ENCODE measurements around the gene RPTOR.
A peak's percentile ranks its signal among the peaks of the same experiment; 100 is the strongest.

RPTOR gene

DNA sequence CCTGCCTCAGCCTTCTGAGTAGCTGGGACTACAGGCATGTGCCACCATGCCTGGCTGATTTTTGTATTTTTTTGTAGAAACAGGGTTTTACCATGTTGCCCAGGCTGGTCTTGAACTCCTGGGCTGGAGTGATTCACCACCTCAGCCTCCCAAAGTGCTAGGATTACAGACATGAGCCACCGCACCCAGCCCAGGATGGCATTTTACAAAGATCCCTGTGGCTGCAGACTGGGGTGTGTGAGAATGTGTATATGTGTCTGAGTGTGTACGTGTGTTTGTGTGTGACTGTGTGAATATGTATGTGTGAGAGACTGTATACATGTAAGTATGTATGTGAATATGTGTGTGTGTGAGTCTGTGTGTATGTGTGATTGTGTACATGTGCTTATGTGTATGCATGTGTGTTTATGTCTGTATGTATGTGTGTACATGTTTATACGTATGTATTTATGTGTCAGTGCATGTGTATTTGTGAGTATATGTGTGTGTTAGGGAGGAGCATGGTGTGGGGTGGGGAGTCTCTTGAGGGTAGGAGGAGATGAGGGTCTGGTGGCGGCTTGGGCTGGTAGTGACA, 17.0 kb downstream of the RPTOR start:
- TF ChIP-seq SPI1 (IDR thresholded peaks at IDR 0.05; ENCODE audit: low read depth, low read length) (no peak), POU2F2 (IDR thresholded peaks at IDR 0.05; ENCODE audit: low read depth, low read length) (no peak), TAF1 (IDR thresholded peaks at IDR 0.05; ENCODE audit: low read depth, low read length) (no peak), POLR2AphosphoS5 (IDR thresholded peaks at IDR 0.05; ENCODE audit: low read depth, low read length) (no peak), PAX5 (IDR thresholded peaks at IDR 0.05; ENCODE audit: insufficient read depth, low read length, severe bottlenecking) (no peak), POLR2A (IDR thresholded peaks at IDR 0.05; ENCODE audit: low read depth, low read length) (no peak)
- no peak for DNase-seq (ENCODE audit: insufficient read length, low spot score)
- peak; percentile 35 for FAIRE-seq

DNA sequence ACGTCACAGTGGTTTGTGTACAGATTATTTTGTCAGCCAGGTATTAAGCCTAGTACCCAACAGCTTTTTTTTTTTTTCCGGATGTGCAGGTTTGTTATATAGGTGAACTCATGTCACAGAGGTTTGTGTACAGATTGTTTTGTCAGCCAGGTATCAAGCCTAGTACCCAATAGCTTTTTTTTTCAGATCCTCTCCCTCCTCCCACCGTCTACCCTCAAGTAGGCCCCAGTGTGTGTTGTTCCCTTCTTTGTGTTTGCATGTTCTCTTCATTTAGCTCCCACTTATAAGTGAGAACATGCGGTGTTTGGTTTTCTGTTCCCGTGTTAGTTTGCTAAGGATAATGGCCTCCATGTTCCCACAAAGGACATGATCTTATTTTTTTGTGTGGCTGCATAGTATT, 19.9 kb downstream of the RPTOR start:
- FAIRE-seq: no peak
- no peak for DNase-seq (ENCODE audit: insufficient read length, low spot score)
- TF ChIP-seq POLR2AphosphoS5 (IDR thresholded peaks at IDR 0.05; ENCODE audit: low read depth, low read length) (no peak), PAX5 (IDR thresholded peaks at IDR 0.05; ENCODE audit: insufficient read depth, low read length, severe bottlenecking) (no peak), POU2F2 (IDR thresholded peaks at IDR 0.05; ENCODE audit: low read depth, low read length) (no peak), TAF1 (IDR thresholded peaks at IDR 0.05; ENCODE audit: low read depth, low read length) (no peak), POLR2A (IDR thresholded peaks at IDR 0.05; ENCODE audit: low read depth, low read length) (no peak), SPI1 (IDR thresholded peaks at IDR 0.05; ENCODE audit: low read depth, low read length) (no peak)

DNA sequence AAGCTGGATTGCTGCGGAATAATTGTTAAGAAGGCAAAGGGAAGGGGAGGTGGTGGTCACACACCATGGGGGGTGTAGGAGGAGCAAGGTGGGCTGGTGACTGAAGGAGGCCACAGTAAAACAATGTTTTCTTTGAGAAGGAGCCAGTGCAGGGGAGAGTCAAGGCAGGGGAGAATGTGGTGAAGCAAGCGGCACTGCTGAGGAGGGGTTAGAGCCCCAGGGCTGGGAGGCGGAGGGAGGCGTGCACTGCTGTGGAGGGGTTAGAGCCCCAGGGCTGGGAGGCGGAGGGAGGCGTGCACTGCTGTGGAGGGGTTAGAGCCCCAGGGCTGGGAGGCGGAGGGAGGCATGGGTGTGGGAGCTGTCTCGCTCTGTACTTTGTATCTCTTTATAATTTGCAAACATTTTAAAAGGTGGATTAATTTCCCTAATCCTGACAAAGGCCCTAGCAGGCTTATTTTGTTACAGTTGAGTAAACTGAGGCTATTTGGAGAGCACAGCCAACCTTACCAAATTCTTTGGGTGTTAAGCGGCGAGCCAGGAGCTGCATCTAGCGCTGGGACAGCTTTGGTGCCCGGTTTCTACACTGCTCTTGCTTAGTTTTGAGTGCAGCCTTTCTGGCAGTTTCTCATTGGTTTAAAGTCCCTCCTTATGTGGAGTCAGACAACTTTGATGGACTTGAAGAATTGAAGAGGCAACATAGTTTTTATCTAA, 20.9 kb downstream of the RPTOR start:
- DNase-seq (ENCODE audit: insufficient read length, low spot score) (no peak), FAIRE-seq (no peak)
- TF ChIP-seq SPI1 (IDR thresholded peaks at IDR 0.05; ENCODE audit: low read depth, low read length): no peak
- TF ChIP-seq PAX5 (IDR thresholded peaks at IDR 0.05; ENCODE audit: insufficient read depth, low read length, severe bottlenecking): no peak
- no peak for TF ChIP-seq POU2F2 (IDR thresholded peaks at IDR 0.05; ENCODE audit: low read depth, low read length)
- TF ChIP-seq POLR2AphosphoS5 (IDR thresholded peaks at IDR 0.05; ENCODE audit: low read depth, low read length): no peak
- no peak for TF ChIP-seq TAF1 (IDR thresholded peaks at IDR 0.05; ENCODE audit: low read depth, low read length)
- no peak for TF ChIP-seq POLR2A (IDR thresholded peaks at IDR 0.05; ENCODE audit: low read depth, low read length)

DNA sequence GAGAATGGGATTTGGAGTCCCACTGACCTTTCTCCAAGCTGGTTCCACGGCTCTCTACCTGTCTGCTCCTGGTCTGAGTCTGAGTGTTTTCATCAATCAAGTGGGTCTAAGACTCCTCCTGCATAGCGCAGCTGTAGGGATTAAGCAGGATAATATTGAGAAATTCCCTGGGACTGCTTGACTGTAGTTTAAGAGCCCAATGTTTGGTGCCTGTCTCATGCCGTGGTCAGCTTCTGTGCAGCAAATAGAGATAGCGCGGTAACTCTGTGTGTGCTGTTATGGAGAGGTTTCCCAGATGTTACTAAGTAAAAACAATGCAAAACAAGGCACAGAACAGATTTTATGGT, 21.4 kb downstream of the RPTOR start:
- DNase-seq (ENCODE audit: insufficient read length, low spot score): no peak
- TF ChIP-seq POU2F2 (IDR thresholded peaks at IDR 0.05; ENCODE audit: low read depth, low read length) (no peak), TAF1 (IDR thresholded peaks at IDR 0.05; ENCODE audit: low read depth, low read length) (no peak), PAX5 (IDR thresholded peaks at IDR 0.05; ENCODE audit: insufficient read depth, low read length, severe bottlenecking) (no peak), SPI1 (IDR thresholded peaks at IDR 0.05; ENCODE audit: low read depth, low read length) (no peak)
- no peak for FAIRE-seq

DNA sequence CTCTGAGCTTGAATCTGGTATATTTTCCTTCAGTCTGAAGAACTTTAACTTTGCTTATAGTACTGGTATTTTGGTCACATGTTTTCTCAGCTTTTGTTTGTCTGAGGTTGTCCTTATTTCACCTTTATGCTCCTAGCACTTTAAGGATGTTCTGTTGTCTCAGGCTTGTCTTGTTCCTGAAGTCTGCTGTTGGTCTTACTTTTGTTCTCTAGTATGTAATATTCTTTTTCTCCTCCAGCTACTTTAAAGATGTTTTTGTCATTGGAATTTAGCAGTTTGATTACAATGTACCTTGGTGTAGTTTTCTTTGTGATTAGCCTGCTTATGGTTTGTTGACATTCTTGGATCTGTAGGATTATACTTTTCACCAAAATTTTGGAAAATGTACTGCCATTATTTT, 23.6 kb downstream of the RPTOR start:
- DNase-seq (ENCODE audit: insufficient read length, low spot score) (no peak), FAIRE-seq (no peak)
- TF ChIP-seq POU2F2 (IDR thresholded peaks at IDR 0.05; ENCODE audit: low read depth, low read length) (no peak), POLR2AphosphoS5 (IDR thresholded peaks at IDR 0.05; ENCODE audit: low read depth, low read length) (no peak)

DNA sequence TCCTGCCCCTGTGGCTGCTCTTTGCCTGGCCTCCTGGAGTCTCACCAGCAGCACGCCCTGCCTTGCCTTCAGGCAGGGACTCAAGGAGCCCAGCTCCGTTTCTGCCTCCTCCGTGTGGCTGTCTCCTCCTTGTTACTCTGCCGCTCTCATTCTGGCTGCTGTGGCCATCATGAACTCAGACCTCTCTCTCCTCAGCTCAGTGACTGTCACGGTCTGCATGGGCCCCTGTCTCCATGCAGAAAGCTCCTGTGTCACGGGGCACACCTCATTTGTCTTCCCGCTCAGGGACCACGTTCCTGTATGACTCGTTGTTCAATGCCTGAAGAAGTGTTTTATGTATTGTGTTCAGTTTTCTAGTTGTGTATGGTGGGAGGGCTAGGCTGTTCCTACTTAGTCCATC, 25.3 kb downstream of the RPTOR start:
- FAIRE-seq (no peak), DNase-seq (ENCODE audit: insufficient read length, low spot score) (no peak)
- no peak for TF ChIP-seq POLR2AphosphoS5 (IDR thresholded peaks at IDR 0.05; ENCODE audit: low read depth, low read length)
- no peak for TF ChIP-seq TAF1 (IDR thresholded peaks at IDR 0.05; ENCODE audit: low read depth, low read length)
- no peak for TF ChIP-seq SPI1 (IDR thresholded peaks at IDR 0.05; ENCODE audit: low read depth, low read length)
- TF ChIP-seq PAX5 (IDR thresholded peaks at IDR 0.05; ENCODE audit: insufficient read depth, low read length, severe bottlenecking): no peak
- TF ChIP-seq POU2F2 (IDR thresholded peaks at IDR 0.05; ENCODE audit: low read depth, low read length): no peak
- no peak for TF ChIP-seq POLR2A (IDR thresholded peaks at IDR 0.05; ENCODE audit: low read depth, low read length)

DNA sequence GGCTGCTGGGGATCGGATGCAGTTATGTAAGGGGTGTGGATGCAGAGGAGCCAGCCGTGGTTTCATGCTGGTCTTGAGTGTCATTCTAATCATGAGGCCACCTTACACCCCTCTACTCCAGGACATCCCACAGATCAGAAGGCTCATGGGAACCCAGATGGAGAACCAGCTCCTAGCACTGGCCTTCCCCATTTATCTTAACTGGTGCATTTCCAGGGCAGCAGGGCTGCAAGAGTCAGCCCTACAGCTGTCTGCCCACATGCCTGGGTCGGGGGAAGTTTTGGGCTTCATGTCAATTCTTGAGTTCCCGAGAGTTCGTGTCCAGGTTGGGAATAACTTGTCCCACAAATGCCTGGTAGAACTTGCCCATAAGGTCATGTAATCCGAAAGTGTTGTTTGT, 29.1 kb downstream of the RPTOR start:
- TF ChIP-seq PAX5 (IDR thresholded peaks at IDR 0.05; ENCODE audit: insufficient read depth, low read length, severe bottlenecking) (no peak), POLR2A (IDR thresholded peaks at IDR 0.05; ENCODE audit: low read depth, low read length) (no peak), POU2F2 (IDR thresholded peaks at IDR 0.05; ENCODE audit: low read depth, low read length) (no peak), POLR2AphosphoS5 (IDR thresholded peaks at IDR 0.05; ENCODE audit: low read depth, low read length) (no peak), SPI1 (IDR thresholded peaks at IDR 0.05; ENCODE audit: low read depth, low read length) (no peak), TAF1 (IDR thresholded peaks at IDR 0.05; ENCODE audit: low read depth, low read length) (no peak)
- DNase-seq (ENCODE audit: insufficient read length, low spot score) (no peak), FAIRE-seq (no peak)

DNA sequence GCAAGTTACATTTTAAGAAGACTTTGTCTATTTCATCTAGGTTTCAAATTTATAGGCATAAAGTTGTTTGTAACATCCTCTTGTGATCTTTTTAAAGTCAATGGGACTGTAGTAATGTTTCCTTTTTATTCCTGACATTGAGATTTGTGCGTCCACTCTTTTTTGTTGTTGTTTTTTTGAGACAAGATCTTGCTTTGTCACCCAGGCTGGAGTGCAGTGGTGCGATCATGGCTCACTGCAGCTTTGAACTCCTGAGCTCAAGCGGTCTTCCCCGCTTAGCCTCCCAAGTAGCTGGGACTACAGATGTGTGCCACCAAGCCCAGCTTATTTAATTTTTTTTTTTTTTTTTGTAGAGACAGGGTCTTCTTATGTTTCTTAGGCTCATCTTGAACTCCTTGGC, 29.9 kb downstream of the RPTOR start:
- FAIRE-seq (no peak), DNase-seq (ENCODE audit: insufficient read length, low spot score) (no peak)
- TF ChIP-seq POLR2A (IDR thresholded peaks at IDR 0.05; ENCODE audit: low read depth, low read length): no peak
- TF ChIP-seq SPI1 (IDR thresholded peaks at IDR 0.05; ENCODE audit: low read depth, low read length): no peak
- TF ChIP-seq POU2F2 (IDR thresholded peaks at IDR 0.05; ENCODE audit: low read depth, low read length): no peak
- no peak for TF ChIP-seq PAX5 (IDR thresholded peaks at IDR 0.05; ENCODE audit: insufficient read depth, low read length, severe bottlenecking)
- no peak for TF ChIP-seq TAF1 (IDR thresholded peaks at IDR 0.05; ENCODE audit: low read depth, low read length)

DNA sequence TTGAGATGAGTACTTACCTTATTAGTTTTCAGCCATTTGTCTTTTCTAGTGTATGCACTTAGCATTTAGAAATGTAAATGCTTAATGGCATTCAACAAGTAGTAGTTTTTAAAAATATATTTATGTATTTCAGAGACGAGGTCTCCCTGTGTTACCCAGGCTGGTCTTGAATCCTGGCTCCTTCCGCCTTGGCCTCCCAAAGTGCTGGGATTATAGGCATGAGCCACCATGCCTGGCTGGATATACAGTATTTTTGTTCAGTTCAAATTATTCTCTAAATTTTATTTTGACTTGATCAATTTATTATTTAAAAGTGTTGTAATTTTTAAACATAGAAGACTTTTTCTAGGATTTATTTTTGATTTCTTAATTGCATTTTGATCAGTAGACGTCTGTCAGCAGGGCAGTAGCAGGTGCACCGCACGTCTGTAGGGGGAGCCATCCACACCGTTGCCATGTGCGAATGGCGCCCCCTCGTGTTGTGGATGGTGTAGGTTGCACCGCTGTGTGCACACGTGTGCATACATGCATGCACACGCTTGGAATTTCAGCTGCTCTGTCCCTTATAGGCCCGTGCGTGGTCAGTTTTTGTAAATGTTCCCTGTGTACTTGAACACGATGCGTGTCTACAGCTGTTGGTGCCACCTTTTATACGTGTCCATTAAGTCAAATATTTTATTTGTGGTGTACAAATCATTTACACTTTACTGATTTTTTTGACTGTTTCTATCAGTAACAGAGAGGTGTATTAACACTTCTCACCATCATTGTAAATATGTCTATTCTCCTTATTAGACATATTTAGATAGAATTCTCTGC, 30.6 kb downstream of the RPTOR start:
- DNase-seq (ENCODE audit: insufficient read length, low spot score) (peak; percentile 81), FAIRE-seq (peak; percentile 99)
- no peak for TF ChIP-seq PAX5 (IDR thresholded peaks at IDR 0.05; ENCODE audit: insufficient read depth, low read length, severe bottlenecking)
- TF ChIP-seq POU2F2 (IDR thresholded peaks at IDR 0.05; ENCODE audit: low read depth, low read length): peak; percentile 92

All from GM12891 (cell line).